Bronchial epithelial cell (primary cell): ENCODE data around the gene ZNF608. TPM values are rescaled to one million over a fixed set of nuclear protein-coding genes. Genes with fewer than 3 reads are reported as not detected.

Source experiments
- DNase-seq: peaks from one replicate; pipeline ENCODE4 v3.0.0-alpha.2; 2010; ENCODE audit warnings: low read depth
- FAIRE-seq: peaks from 2 replicates; lab custom pipeline; 2011; peaks lifted over from hg19 to GRCh38; lab: Jason Lieb, UNC
- H3K27me3 ChIP-seq: 2 replicates; pipeline ENCODE4 v1.5.1; 2011; ENCODE audit warnings: low read length; ENCODE audit not compliant: control insufficient read depth, insufficient read depth
- H3K36me3 ChIP-seq: 2 replicates; pipeline ENCODE4 v1.5.1; 2011; ENCODE audit warnings: low read length; ENCODE audit not compliant: control insufficient read depth, insufficient read depth
- H3K4me3 ChIP-seq: 2 replicates; pipeline ENCODE4 v1.5.1; 2011; ENCODE audit warnings: mild to moderate bottlenecking, low read depth, low read length, control low read depth
- total RNA-seq: library from RNA; depleted of rRNA; stranded (reverse); fragments of >200 nt; gene quantifications from 2 replicates; pipeline ENCODE4 v1.2.1, GENCODE V29; 2014
- TF ChIP-seq, protein P1 (sequence below): IDR thresholded peaks from 2 replicates; pipeline ENCODE4 v1.5.1; 2011; ENCODE audit warnings: mild to moderate bottlenecking, moderate library complexity, low read length, control low read depth, inconsistent platforms; ENCODE audit not compliant: insufficient read depth, severe bottlenecking

Gene ZNF608
- total RNA-seq, 1 donor from 2014 or later, result 4.5 TPM

DNA sequence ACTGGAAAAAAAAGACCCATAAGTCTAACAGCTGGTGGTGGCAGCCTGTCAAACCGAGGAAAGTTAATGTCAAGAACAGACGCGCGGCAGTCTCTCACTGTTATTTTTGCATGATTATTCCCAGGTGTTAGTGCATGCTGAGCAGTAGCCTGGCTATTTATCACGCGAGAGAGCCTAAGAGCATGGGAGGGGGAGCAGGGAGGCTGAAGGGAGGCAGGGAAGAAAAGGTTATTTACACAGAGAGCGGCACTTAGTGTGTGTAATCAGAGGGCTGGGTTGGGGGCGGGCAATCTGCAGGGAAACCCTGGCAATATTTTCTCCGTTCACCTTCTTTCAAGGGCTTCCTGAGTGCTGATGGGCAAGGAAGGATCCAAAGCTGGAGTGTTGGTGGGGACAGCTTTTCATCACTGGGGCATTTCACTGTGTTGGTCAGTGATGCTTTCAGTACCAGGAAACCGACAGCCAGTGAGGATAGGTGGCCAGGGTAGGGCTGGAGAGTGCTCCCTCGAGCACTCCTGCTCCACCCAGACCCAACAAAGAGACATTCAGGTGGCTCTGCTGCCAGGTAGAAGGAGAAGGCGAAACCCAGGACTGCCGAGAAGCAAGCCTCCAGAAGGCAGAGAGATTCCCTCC is 39.6 kb downstream of the ZNF608 start:
- Histone ChIP-seq H3K4me3 (no peak overlapping the region), H3K36me3 (no peaks in the 10 kb centered on the region), H3K27me3 (no peaks in the 10 kb centered on the region)
- TF ChIP-seq, protein P1, sequence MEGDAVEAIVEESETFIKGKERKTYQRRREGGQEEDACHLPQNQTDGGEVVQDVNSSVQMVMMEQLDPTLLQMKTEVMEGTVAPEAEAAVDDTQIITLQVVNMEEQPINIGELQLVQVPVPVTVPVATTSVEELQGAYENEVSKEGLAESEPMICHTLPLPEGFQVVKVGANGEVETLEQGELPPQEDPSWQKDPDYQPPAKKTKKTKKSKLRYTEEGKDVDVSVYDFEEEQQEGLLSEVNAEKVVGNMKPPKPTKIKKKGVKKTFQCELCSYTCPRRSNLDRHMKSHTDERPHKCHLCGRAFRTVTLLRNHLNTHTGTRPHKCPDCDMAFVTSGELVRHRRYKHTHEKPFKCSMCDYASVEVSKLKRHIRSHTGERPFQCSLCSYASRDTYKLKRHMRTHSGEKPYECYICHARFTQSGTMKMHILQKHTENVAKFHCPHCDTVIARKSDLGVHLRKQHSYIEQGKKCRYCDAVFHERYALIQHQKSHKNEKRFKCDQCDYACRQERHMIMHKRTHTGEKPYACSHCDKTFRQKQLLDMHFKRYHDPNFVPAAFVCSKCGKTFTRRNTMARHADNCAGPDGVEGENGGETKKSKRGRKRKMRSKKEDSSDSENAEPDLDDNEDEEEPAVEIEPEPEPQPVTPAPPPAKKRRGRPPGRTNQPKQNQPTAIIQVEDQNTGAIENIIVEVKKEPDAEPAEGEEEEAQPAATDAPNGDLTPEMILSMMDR, result no peak
- no peak for FAIRE-seq
- no peak for DNase-seq

- Histone ChIP-seq H3K27me3 (no peaks in the 10 kb centered on the region), H3K4me3 (no peak overlapping the region), H3K36me3 (no peaks in the 10 kb centered on the region)
- FAIRE-seq (no peak), DNase-seq (no peak)
- TF ChIP-seq, protein P1, result no peak
These were observed 40.4 kb downstream of the ZNF608 start for GRCh38 chr5:124706051-124706450.

- H3K4me3 ChIP-seq, result no peak overlapping the region
- TF ChIP-seq, protein P1, result no peak
- FAIRE-seq, result no peak
- H3K27me3 ChIP-seq, result no peaks in the 10 kb centered on the region
- DNase-seq, result no peak
- H3K36me3 ChIP-seq, result no peaks in the 10 kb centered on the region
These were observed 40.9 kb downstream of the ZNF608 start for GRCh38 chr5:124705577-124705976.

DNA sequence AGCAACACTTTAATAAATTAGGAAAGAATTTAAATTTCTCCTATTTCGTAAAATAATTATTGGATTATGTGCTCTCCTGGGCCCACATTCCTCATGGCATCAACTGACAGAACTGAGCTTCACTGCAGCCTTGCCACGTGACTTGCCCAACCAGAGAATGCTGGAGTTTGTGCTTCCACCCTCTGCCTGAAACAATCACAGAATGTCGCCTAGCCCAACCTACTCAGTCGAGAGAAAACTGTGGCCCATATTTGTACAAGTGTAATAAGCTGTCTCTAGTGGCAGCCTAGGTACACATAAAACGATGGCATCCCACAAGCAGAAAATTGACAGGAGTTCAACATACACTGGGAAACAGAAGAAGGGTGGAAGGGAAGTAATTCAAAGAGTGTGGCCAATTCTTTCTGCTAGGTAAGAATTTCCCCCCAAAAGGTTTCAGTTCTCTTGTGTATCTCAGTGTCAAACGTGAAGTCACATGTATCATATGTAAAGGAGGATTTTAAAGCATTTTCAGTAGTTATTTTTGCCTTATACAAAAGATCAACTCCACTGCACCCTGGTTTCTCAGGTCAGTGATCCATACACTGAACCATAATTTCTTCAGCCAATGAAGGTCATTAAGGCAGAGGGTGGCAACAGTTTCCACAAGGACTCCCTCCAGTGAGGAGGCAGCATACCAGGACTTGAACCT is 41.7 kb downstream of the ZNF608 start:
- TF ChIP-seq, protein P1, result no peak
- no peaks in the 10 kb centered on the region for H3K36me3 ChIP-seq
- DNase-seq, result no peak
- FAIRE-seq, result no peak
- H3K27me3 ChIP-seq, result no peaks in the 10 kb centered on the region
- no peak overlapping the region for H3K4me3 ChIP-seq

DNA sequence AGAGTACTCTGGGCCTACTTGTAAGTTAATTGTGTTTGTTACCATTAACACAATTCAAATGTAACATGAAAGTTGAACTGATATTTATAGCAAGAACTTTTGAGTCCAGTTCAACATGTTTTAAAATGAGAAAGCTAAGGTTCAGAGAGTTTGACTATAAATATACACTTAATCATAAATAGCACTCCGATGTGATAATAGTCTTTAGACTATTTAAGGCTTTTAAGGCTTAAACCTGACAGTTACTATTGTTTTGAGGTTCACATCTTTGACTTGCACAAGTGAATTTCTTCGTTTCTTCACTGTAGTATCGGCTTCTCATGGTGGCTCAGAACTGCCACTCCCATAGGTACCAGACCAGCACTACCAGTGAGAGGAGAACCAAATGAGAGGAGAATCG is 42.4 kb downstream of the ZNF608 start:
- TF ChIP-seq, protein P1, result no peak
- H3K36me3 ChIP-seq, result no peaks in the 10 kb centered on the region
- H3K4me3 ChIP-seq, result no peak overlapping the region
- no peaks in the 10 kb centered on the region for H3K27me3 ChIP-seq
- DNase-seq (no peak), FAIRE-seq (no peak)

GRCh38 chr5:124702525-124702924 is 43.9 kb downstream of the ZNF608 start:
- Histone ChIP-seq H3K4me3 (no peak overlapping the region), H3K36me3 (no peaks in the 10 kb centered on the region), H3K27me3 (no peaks in the 10 kb centered on the region)
- DNase-seq, result no peak
- FAIRE-seq, result no peak
- TF ChIP-seq, protein P1, result no peak
